IMR-90 (cell line): ENCODE data around the gene FABP7. TPM values are rescaled to one million over a fixed set of nuclear protein-coding genes. Genes with fewer than 3 reads are reported as not detected.

Experiments used
- ATAC-seq: fragments of 200-7000 bp; cut with Tn5 transposase; 2 replicates; pipeline ENCODE4 v1.9.1; 2020; ENCODE audit warnings: low read depth, mild to moderate bottlenecking, moderate library complexity
- BruUV-seq: library from RNA; stranded (reverse); fragments of 400-500 nt; replicated peaks from 2 replicates; lab custom pipeline; 2021; lab: Mats Ljungman, UMichigan
- CTCF ChIA-PET: fragments of 300-600 bp; formaldehyde crosslinking; extraction: SDS; loops from one replicate; lab custom pipeline; 2021; ENCODE audit warnings: antibody characterized with exemption; lab: Yijun Ruan, JAX
- POLR2A ChIA-PET: fragments of 300-600 bp; sonication (Branson Sonifier 250); formaldehyde crosslinking; loops from one replicate; lab custom pipeline; 2022; ENCODE audit warnings: antibody characterized with exemption; ENCODE audit not compliant: unreplicated experiment; lab: Charles Lee
- DNase-seq: peaks from one replicate; pipeline ENCODE4 v3.0.0; 2013
- H2AFZ ChIP-seq: replicated peaks from 2 replicates; pipeline ENCODE3; 2013; ENCODE audit warnings: low read length, mild to moderate bottlenecking; ENCODE audit not compliant: poor library complexity
- H2AK5ac ChIP-seq: 2 replicates; pipeline ENCODE4 v1.6.1; 2013; ENCODE audit warnings: low read depth, low read length, inconsistent platforms
- H2AK9ac ChIP-seq: replicated peaks from 2 replicates; pipeline ENCODE3; 2013; ENCODE audit warnings: mild to moderate bottlenecking, low read depth, low read length, moderate library complexity; ENCODE audit not compliant: poor library complexity
- H2BK120ac ChIP-seq: 2 replicates; pipeline ENCODE4 v1.6.1; 2013; ENCODE audit warnings: low read depth, low read length, inconsistent platforms
- H2BK15ac ChIP-seq: 3 replicates; pipeline ENCODE4 v1.6.1; 2013; ENCODE audit warnings: low read depth, low read length, inconsistent platforms
- H2BK20ac ChIP-seq: 2 replicates; pipeline ENCODE4 v1.6.1; 2013; ENCODE audit warnings: low read depth, mild to moderate bottlenecking, inconsistent platforms, low read length, moderate library complexity
- H2BK5ac ChIP-seq: 2 replicates; pipeline ENCODE4 v1.6.1; 2013; ENCODE audit warnings: mild to moderate bottlenecking, low read depth, low read length, inconsistent platforms; ENCODE audit not compliant: poor library complexity, severe bottlenecking
- H3K14ac ChIP-seq: replicated peaks from 2 replicates; pipeline ENCODE4 v1.6.1; 2013; ENCODE audit warnings: low read depth, low read length, inconsistent platforms
- H3K18ac ChIP-seq: 2 replicates; pipeline ENCODE4 v1.6.1; 2013; ENCODE audit warnings: low read depth, low read length, control low read depth
- H3K23ac ChIP-seq: 2 replicates; pipeline ENCODE4 v1.6.1; 2013; ENCODE audit warnings: low read depth, low read length, inconsistent platforms
- H3K27ac ChIP-seq: 2 replicates; pipeline ENCODE4 v1.5.1; 2013; ENCODE audit warnings: mild to moderate bottlenecking, control low read depth, low read length; ENCODE audit not compliant: insufficient read depth
- H3K27me3 ChIP-seq: 2 replicates; pipeline ENCODE4 v1.6.1; 2013; ENCODE audit warnings: low read length; ENCODE audit not compliant: control insufficient read depth, insufficient read depth
- H3K36me3 ChIP-seq: 2 replicates; pipeline ENCODE4 v1.6.1; 2013; ENCODE audit warnings: low read length, mixed read lengths; ENCODE audit not compliant: control insufficient read depth, insufficient read depth
- H3K4ac ChIP-seq: 2 replicates; pipeline ENCODE4 v1.6.1; 2013; ENCODE audit warnings: low read depth, low read length, inconsistent platforms
- H3K4me1 ChIP-seq: 2 replicates; pipeline ENCODE4 v1.6.1; 2013; ENCODE audit warnings: low read length, mixed read lengths; ENCODE audit not compliant: control insufficient read depth, insufficient read depth
- H3K4me2 ChIP-seq: 2 replicates; pipeline ENCODE4 v1.6.1; 2013; ENCODE audit warnings: low read depth, mild to moderate bottlenecking, control low read depth, low read length, moderate library complexity
- H3K4me3 ChIP-seq: 2 replicates; pipeline ENCODE4 v1.5.1; 2013; ENCODE audit warnings: low read depth, mild to moderate bottlenecking, control low read depth, low read length, moderate library complexity; ENCODE audit not compliant: insufficient read depth
- H3K56ac ChIP-seq: 2 replicates; pipeline ENCODE4 v1.6.1; 2013; ENCODE audit warnings: low read length, inconsistent platforms; ENCODE audit not compliant: insufficient read depth; ENCODE audit errors: extremely low read depth
- H3K79me1 ChIP-seq, 2 experiments: 2 replicates each; pipeline ENCODE4 v1.6.1; 2013; ENCODE audit warnings: low read length in 2 of 2, inconsistent platforms in 1 of 2, low read depth in 1 of 2
- H3K9ac ChIP-seq: 2 replicates; pipeline ENCODE4 v1.6.1; 2013; ENCODE audit warnings: low read depth, low read length, control low read depth
- H3K9me1 ChIP-seq: 2 replicates; pipeline ENCODE4 v1.6.1; 2013; ENCODE audit warnings: low read length, inconsistent platforms; ENCODE audit not compliant: insufficient read depth
- H3K9me3 ChIP-seq: 2 replicates; pipeline ENCODE4 v1.6.1; 2013; ENCODE audit warnings: low read length; ENCODE audit not compliant: control insufficient read depth, insufficient read depth
- H4K20me1 ChIP-seq: 2 replicates; pipeline ENCODE4 v1.6.1; 2013; ENCODE audit warnings: low read length, inconsistent platforms; ENCODE audit not compliant: insufficient read depth
- H4K5ac ChIP-seq: 2 replicates; pipeline ENCODE4 v1.6.1; 2013; ENCODE audit warnings: mild to moderate bottlenecking, low read depth, low read length, control low read depth
- H4K8ac ChIP-seq, 2 experiments: 2 replicates each; pipeline ENCODE4 v1.6.1; 2013; ENCODE audit warnings: low read depth in 2 of 2, low read length in 2 of 2, control low read depth in 1 of 2, inconsistent platforms in 1 of 2
- H4K91ac ChIP-seq: 2 replicates; pipeline ENCODE4 v1.6.1; 2013; ENCODE audit warnings: low read depth, low read length, inconsistent platforms; ENCODE audit not compliant: insufficient read depth
- BHLHE40 ChIP-seq: fragments of 150-350 bp; IDR thresholded peaks from 2 replicates; pipeline ENCODE4 v1.6.1; 2016; ENCODE audit warnings: mild to moderate bottlenecking, low read depth, low read length
- CEBPB ChIP-seq: IDR thresholded peaks from 2 replicates; pipeline ENCODE4 v1.6.1; 2012; ENCODE audit warnings: low read depth, low read length, improper control_type of control experiment
- CHD1 ChIP-seq: IDR thresholded peaks from 2 replicates; pipeline ENCODE4 v1.6.1; 2012; ENCODE audit warnings: low read depth, low read length, improper control_type of control experiment
- ELK1 ChIP-seq: fragments of 150-350 bp; IDR thresholded peaks from 2 replicates; pipeline ENCODE4 v1.6.1; 2016; ENCODE audit warnings: low read depth, mild to moderate bottlenecking, low read length, moderate library complexity, borderline replicate concordance
- FOS ChIP-seq: fragments of 150-350 bp; IDR thresholded peaks from 2 replicates; pipeline ENCODE4 v1.6.1; 2016; ENCODE audit warnings: low read depth, low read length
- MAFK ChIP-seq: IDR thresholded peaks from 2 replicates; pipeline ENCODE4 v1.6.1; 2012; ENCODE audit warnings: low read depth, low read length, improper control_type of control experiment
- MAZ ChIP-seq: IDR thresholded peaks from 2 replicates; pipeline ENCODE4 v1.6.1; 2012; ENCODE audit warnings: low read depth, mild to moderate bottlenecking, low read length, improper control_type of control experiment, moderate library complexity, borderline replicate concordance
- MXI1 ChIP-seq: IDR thresholded peaks from 2 replicates; pipeline ENCODE4 v1.6.1; 2012; ENCODE audit warnings: low read depth, mild to moderate bottlenecking, low read length, moderate library complexity, borderline replicate concordance
- NFE2L2 ChIP-seq: fragments of 150-350 bp; IDR thresholded peaks from 2 replicates; pipeline ENCODE4 v1.6.1; 2016; ENCODE audit warnings: low read depth, mild to moderate bottlenecking, low read length
- POLR2A ChIP-seq: IDR thresholded peaks from 2 replicates; pipeline ENCODE4 v1.6.1; 2012; ENCODE audit warnings: mild to moderate bottlenecking, low read depth, low read length
- RAD21 ChIP-seq: IDR thresholded peaks from 2 replicates; pipeline ENCODE4 v1.6.1; 2012; ENCODE audit warnings: low read length, improper control_type of control experiment
- RCOR1 ChIP-seq: IDR thresholded peaks from 2 replicates; pipeline ENCODE4 v1.6.1; 2012; ENCODE audit warnings: mild to moderate bottlenecking, low read length, improper control_type of control experiment; ENCODE audit not compliant: insufficient replicate concordance
- RFX5 ChIP-seq: IDR thresholded peaks from 2 replicates; pipeline ENCODE4 v1.8.0; 2012; ENCODE audit warnings: low read depth, mild to moderate bottlenecking, low read length, moderate library complexity
- SMC3 ChIP-seq: fragments of 150-350 bp; IDR thresholded peaks from 2 replicates; pipeline ENCODE4 v1.6.1; 2016; ENCODE audit warnings: low read depth, mild to moderate bottlenecking, antibody characterized with exemption, low read length, moderate library complexity
- USF2 ChIP-seq: fragments of 150-350 bp; IDR thresholded peaks from 2 replicates; pipeline ENCODE4 v1.6.1; 2017; ENCODE audit warnings: mild to moderate bottlenecking, antibody characterized with exemption, low read length, low read depth
- WGBS, 2 experiments: methylation state at CpG; one replicate each; pipeline versions ENCODE4 v1.1.5 to v1.1.7; 2013; ENCODE audit warnings: missing lambda C conversion rate in 2 of 2; ENCODE audit not compliant: insufficient read length in 1 of 2; ENCODE audit errors: extremely low coverage in 2 of 2; 5-methylcytosine and 5-hydroxymethylcytosine counted together
- dilution Hi-C: fragments of 300-500 bp; cut with HindIII; formaldehyde crosslinking; loops from one replicate; pipeline ENCODE4 v1.14.3; 2018; ENCODE audit warnings: low sequenced_read_pairs; ENCODE audit not compliant: unreplicated experiment
- in situ Hi-C: fragments of 300-500 bp; cut with MboI; formaldehyde crosslinking; loops from 3 replicates; pipeline ENCODE4 v1.14.3; 2019; ENCODE audit warnings: low sequenced_read_pairs, inconsistent platforms, mixed read lengths
- intact Hi-C: fragments of 100-400 bp; cut with micrococcal nuclease; formaldehyde crosslinking; loops from 2 replicates; pipeline ENCODE4 v1.10.0; 2022
- polyA plus RNA-seq, 3 experiments: library from polyadenylated mRNA; depleted of rRNA; stranded (reverse); fragments of >200 nt; gene quantifications; 2 replicates each; pipeline ENCODE4 v1.2.3, GENCODE V29; 2012; ENCODE audit warnings: low replicate concordance in 1 of 3
- total RNA-seq: library from RNA; depleted of rRNA; stranded (reverse); fragments of >200 nt; gene quantifications from 2 replicates; pipeline ENCODE4 v1.2.3, GENCODE V29; 2012

Gene FABP7
- total and polyA plus RNA-seq, 2 of the 4 experiments (the other 2 are of a cell fraction): not detected

GRCh38 chr6:122808121-122808885, 28.8 kb downstream of the FABP7 start:
- H4K20me1 ChIP-seq: no peaks in the 10 kb centered on the region
- no peak overlapping the region for H3K4me3 ChIP-seq
- no peaks in the 10 kb centered on the region for H3K9me1 ChIP-seq
- peak overlapping the region; percentile 81; the same call in 1 of the 2 replicates for H2AK5ac ChIP-seq
- in situ Hi-C loops (no loop called here), dilution Hi-C loops (no loop called here), intact Hi-C loops (no loop called here)
- peaks cover 39% of the 10 kb centered on the region for H3K36me3 ChIP-seq
- H4K5ac ChIP-seq: peak overlapping the region; percentile 91
- H3K27ac ChIP-seq: peak overlapping the region; percentile 96; the same call in 1 of the 2 replicates
- ATAC-seq (no peak), DNase-seq (no peak)
- peak overlapping the region; percentile 64; the same call in 1 of the 3 replicates for H2BK15ac ChIP-seq
- no peaks in the 10 kb centered on the region for H3K9me3 ChIP-seq
- peaks cover 11% of the 10 kb centered on the region; the same call in 1 of the 2 replicates for H3K4me1 ChIP-seq
- WGBS, 2 experiments: no CpG with 5 or more reads among the region's 10 CpGs
- H3K27me3 ChIP-seq: no peaks in the 10 kb centered on the region
- H2AK9ac ChIP-seq: no peak overlapping the region
- ChIA-PET CTCF (interaction anchor here (1.2 kb wide), 1 partner anchor 344 kb away, joined by 3 read pairs; no protein-coding TSS in a partner anchor), POLR2A (interaction anchor here (0.6 kb wide), 1 partner anchor 11 kb away, joined by 3 read pairs; no protein-coding TSS in a partner anchor)
- peak overlapping the region; percentile 96 for H3K18ac ChIP-seq
- peak overlapping the region; percentile 61; the same call in 1 of the 2 replicates for H2BK120ac ChIP-seq
- H3K79me1 ChIP-seq: no peaks in the 10 kb centered on the region
- H2BK5ac ChIP-seq: peak overlapping the region; percentile 41
- H4K91ac ChIP-seq: no peak overlapping the region; the same call in none of the 2 replicates
- H3K56ac ChIP-seq: no peak overlapping the region
- H3K9ac ChIP-seq: peak overlapping the region; percentile 58; the same call in 1 of the 2 replicates
- H4K8ac ChIP-seq: peak overlapping the region in 1 of 2 experiments; percentile 62; a peak in 2 of 4 replicates
- H3K4me2 ChIP-seq: no peak overlapping the region
- peak overlapping the region; percentile 78 for H3K23ac ChIP-seq
- peak overlapping the region; percentile 24; the same call in 1 of the 2 replicates for H3K4ac ChIP-seq
- H3K14ac ChIP-seq: no peak overlapping the region
- no peak overlapping the region for H2AFZ ChIP-seq
- BruUV-seq: no TSS peak
- no peak overlapping the region; the same call in 1 of the 2 replicates for H2BK20ac ChIP-seq
- TF ChIP-seq ELK1: no peak
- no peak for TF ChIP-seq CEBPB
- TF ChIP-seq RCOR1: no peak
- no peak for TF ChIP-seq MAFK
- no peak for TF ChIP-seq RFX5
- TF ChIP-seq USF2: no peak
- no peak for TF ChIP-seq SMC3
- no peak for TF ChIP-seq MXI1
- TF ChIP-seq FOS: no peak
- no peak for TF ChIP-seq MAZ
- no peak for TF ChIP-seq NFE2L2
- TF ChIP-seq BHLHE40: no peak
- no peak for TF ChIP-seq RAD21
- TF ChIP-seq POLR2A: no peak
- TF ChIP-seq CHD1: no peak
